NCI-H1105 (cell line): ENCODE measurements around the gene NLRX1.
"Not testable (repeated sequence)": the region's sequence is repeated elsewhere in the genome, so short reads cannot be mapped to it uniquely, and the experiment has no call there.

Experiments used
- DNase-seq: peaks from one replicate; lab custom pipeline; 2025; lab: John Stamatoyannopoulos, UW

The NLRX1 gene

DNA sequence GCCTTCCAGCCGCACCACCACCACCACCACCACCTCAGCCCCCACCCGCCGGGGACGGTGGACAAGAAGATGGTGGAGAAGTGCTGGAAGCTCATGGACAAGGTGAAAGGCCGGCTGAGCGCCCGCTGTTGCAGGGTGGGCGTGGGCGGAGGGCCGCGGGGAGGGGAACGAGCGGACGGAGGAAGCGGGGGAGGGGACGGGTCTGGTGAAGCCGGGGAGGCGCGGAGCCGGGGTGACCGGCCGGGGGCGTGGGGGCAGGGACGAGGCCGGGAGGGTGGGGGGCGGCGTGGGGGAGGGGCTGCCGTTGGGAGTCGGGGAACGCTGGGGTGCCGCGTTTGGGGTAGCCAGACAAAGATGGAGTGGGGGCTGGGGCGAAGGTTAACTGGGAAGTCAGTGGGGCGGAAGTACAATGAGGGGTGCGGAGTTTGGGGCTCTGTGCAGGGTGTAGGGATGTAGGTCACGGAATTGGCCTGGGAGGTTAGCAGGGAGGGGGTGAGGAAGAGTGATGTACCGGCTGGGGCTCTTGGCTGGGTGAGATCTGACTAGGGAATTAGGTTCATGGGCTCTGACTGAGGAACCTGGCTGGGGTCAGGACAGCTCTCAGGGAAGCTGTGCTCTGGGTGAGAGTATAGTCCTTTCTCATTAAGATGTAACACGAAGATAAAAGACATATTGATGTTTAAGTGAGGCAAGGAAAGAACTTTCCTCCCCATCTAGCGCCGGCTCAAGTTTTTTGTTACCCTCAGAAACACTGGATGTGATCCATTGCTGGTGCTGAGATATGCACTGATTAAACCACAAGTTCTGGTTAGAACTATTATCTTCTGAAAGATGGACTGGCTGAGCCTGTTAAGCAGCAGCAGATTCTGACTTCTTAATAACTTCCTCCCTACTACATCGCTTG is 38.2 kb downstream of the NLRX1 start:
- DNase-seq, result peak; percentile 50

DNA sequence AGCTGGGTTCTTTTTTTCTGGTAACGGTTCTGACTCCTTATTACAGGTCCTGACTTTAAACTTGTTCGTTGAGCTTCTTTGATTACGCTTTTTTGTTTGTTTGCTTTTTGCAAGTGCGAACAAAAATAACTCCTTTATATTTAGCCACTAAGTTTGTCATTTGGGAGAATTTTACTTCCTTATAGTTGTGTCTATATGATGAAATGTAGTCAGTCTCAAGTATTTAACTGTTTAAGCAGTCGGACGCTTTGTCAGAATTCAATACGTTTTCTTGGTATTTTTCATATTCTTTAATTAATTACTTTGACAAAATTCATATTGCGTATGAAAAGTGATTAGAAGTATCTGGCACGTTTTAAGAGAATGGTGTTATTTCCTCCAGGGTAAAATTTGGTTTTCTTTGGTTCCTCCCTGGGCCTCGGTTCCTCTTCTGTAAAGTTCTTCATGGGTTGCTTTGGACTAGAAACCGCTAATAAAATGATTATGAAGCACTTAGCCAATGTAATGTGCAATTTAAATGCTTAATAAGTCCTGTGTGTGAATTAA is 39.0 kb downstream of the NLRX1 start:
- no peak for DNase-seq

DNA sequence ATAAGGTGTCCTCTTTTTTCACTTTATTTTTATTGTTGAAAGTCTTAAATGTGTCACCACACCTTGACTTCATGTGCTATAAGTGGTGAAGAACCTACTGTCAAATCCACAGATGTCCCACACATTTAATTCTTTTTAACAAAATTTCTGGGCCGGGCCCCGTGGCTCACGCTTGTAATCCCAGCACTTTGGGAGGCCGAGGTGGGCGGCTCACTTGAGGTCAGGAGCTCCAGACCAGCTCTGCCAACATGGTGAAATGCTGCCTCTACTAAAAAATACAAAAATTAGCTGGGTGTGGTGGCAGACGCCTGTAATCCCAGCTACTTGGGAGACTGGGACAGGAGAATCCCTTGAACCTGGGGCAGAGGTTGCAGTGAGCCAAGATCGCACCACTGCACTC is 40.7 kb downstream of the NLRX1 start:
- no peak for DNase-seq

DNA sequence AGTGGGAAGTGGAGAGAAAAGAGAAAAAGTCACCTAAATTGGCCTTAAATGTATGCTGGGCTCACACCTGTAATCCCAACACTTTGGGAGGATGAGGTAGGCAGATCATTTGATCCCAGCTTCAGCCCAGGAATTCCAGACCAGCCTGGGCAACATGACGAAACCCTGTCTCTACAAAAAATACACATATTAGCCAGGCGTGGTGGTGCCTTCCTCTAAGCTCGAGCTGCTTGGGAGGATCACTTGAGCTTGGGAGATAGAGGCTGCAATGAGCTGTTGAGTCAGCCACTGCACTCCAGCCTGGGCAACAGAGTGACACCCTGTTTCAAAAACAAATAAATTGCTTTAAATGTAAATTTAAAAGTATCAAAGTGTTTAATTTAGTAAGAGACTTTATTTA is 41.5 kb downstream of the NLRX1 start:
- no peak for DNase-seq

DNA sequence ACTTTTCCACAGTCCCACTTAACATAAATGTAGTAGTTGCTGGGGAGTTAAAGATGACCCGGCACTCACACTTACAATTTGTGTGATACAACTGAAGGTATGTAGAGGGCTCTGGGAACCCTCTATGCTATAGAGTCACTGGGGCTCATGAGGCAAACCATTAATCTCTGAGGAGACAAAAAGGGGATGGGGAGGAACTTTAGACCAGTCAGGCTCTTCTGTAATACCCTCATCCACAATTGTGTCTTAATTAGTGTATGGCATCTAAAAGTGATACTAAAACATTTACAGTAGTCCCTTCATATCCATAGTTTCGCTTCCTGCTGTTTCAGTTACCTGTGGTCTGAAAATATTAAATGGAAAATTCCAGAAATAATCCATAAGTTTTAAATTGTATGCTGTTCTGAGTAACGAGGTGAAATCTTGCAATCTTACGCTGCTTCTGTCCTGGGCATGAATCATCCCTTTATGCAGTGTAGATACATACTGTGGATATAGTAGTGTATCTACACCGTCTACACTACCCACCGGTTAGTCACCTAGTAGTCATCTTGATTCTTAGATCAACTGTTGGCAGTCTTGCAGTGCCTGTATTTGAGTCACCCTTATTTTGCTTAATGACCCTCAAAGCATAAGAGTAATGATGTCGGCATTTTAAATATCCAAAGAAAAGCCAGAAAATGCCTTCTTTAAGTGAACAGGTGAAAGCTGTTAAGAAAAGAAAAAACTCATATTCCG is 49.8 kb downstream of the NLRX1 start:
- DNase-seq, result no peak

DNA sequence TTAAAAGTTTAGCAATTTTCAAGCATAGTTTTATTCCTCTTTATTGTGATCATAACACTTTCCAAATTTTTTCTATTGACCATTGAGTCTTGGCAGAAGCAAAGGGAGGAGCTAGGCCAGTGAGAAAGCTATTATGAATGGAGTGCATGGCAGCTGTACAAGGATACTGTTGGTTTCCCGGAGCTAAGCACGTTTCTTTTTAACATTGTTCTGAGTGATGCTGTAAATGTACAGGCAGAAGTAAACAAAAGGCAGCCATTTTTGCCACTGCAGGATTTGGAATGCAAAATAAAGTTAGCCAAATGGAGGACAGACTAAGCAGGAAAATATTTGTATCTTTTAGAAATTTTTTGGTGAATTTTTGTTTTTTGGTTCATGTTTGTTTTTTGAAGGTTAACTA is 53.8 kb downstream of the NLRX1 start:
- DNase-seq, result peak; percentile 74

DNA sequence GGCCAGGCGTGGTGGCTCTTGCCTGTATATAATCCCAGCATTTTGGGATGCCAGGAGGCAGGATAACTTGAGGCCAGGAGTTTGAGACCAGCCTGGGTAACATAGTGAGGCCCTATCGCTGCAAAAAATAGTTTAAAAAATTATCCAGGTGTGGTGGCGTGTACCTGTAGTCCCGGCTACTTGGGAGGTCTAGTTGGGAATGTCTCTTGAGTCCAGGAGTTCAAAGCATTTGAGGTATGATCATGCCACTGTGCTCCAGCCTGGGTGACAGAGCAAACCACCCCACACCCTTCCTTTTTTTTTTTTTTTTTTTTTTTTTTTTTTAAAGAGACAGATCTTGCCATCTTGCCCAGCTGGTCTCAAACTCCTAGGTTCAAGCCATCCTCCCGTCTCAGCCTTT is 54.4 kb downstream of the NLRX1 start:
- no peak for DNase-seq

DNA sequence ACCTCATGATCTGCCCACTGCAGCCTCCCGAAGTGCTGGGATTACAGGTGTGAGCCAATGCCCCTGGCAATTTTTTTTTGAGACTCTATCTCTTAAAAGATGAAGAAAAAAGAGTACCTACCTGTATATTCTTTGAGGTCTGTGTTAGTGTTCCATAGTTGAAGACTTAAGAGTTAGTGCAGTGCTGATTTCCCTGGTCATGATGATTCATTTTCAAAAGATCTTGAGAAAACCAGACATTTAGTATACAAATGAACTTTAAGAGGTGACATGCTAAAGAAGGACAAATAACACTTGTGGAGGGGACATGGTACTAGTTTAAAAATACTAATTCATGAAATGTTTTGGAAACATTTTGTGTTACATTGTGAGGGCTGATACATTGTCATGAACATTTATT is 55.3 kb downstream of the NLRX1 start:
- DNase-seq, result no peak

DNA sequence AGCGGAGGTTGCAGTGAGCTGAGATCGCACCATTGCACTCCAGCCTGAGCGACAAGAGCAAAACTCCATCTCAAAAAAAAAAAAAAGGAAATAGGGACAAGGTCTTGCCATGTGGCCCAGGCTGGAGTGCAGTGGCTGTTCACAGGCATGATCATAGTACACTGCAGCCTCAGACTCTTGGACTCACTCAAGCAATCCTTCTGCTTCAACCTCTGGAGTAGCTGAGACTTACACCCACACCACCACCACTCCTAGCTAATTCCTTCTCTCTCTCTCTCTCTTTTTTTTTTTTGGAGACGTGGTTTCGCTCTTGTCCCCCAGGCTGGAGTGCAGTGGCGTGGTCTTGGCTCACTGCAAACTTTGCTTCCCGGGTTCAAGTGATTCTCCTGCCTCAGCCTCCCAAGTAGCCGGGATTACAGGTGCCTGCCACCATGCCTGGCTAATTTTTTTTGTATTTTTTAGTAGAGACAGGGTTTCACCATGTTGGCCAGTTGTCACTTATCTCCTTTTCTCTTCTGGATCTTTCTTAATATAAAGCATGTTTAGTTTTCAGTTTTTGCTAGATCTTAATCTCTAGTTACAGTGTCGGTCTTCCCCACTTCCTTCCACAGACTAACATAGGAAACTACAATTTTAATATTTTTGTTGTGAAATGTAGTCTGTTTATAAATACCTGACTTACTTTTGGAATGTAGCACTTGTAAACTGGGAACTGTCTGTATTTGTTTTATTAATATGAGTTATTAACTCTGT is 60.2 kb downstream of the NLRX1 start:
- not testable (repeated sequence) for DNase-seq

DNA sequence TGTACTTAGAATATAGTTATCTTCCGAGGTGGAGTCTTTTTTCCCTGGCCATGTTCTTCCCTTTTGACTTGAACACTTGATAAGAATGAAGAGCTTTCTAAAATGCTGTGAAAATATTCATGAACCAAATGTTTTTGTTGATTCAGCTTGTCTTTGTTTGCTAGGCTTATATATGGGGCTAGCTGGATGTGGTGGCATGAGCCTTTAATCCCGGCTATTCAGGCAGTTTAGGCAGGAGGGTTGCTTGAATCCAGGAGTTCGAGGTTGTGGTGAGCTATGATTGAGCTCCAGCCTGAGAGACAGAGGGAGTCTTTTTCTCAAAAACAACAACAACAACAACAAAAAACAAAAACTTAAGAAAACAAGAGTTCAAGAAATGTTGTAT is 60.8 kb downstream of the NLRX1 start:
- no peak for DNase-seq

DNA sequence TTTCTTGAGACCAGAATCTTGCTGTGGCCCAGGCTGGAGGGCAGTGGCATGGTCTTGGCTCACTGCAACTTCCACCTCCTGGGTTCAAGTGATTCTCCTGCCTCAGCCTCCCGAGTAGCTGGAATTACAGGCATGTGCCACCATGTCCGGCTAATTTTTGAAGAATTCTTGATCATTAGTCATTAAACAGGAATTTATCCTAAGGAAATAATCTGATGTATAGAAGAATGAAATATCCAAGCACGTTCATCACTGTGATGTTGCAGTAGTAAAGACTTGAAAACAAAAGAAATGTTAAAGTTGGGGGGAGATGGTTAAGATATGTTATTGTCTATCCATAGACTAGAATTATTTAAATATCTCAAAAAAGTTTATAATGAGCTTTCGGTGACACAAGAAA is 61.2 kb downstream of the NLRX1 start:
- no peak for DNase-seq
